ENCODE measurements around the gene TBX3.

GRCh38 chr12:114721266-114721665 lies 37.3 kb upstream of the TBX3 start:
- TF ChIP-seq PBX3 (IDR thresholded peaks at IDR 0.05; ENCODE audit: insufficient replicate concordance, low read depth, low read length) (no peak), ATF3 (IDR thresholded peaks at IDR 0.05; ENCODE audit: borderline replicate concordance, extremely low read depth, low read depth, low read length) (no peak), CTCF (IDR thresholded peaks at IDR 0.05 in 2 of 3, conservative IDR thresholded peaks at IDR 0.05 in 1 of 3; ENCODE audit: control insufficient read depth in 2 of 3, extremely low read depth in 1 of 3, insufficient read depth in 1 of 3, low read depth in 3 of 3, low read length in 3 of 3) (no peak), NR2C2 (IDR thresholded peaks at IDR 0.05; ENCODE audit: borderline replicate concordance, control insufficient read depth, insufficient read length, low read depth) (no peak)
- TF ChIP-seq, protein P1, sequence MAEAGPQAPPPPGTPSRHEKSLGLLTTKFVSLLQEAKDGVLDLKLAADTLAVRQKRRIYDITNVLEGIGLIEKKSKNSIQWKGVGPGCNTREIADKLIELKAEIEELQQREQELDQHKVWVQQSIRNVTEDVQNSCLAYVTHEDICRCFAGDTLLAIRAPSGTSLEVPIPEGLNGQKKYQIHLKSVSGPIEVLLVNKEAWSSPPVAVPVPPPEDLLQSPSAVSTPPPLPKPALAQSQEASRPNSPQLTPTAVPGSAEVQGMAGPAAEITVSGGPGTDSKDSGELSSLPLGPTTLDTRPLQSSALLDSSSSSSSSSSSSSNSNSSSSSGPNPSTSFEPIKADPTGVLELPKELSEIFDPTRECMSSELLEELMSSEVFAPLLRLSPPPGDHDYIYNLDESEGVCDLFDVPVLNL (IDR thresholded peaks at IDR 0.05; ENCODE audit: low read depth, low read length), result no peak
